ENCODE results near the gene PCDHGA11.
A peak's percentile ranks its signal among the peaks of the same experiment; 100 is the strongest.
"Not testable (repeated sequence)": the region's sequence is repeated elsewhere in the genome, so short reads cannot be mapped to it uniquely, and the experiment has no call there.

The PCDHGA11 gene

GRCh38 chr5:141420855-141421488 is at the start of gene PCDHGA11:
TSS of gene PCDHGA11 (plus strand) at chr5:141421051. CDS start at chr5:141421228, 177 bp downstream.
- DNase-seq = peak; percentile 34

- no peak for DNase-seq
These were observed 49.0 kb upstream of the PCDHGA11 start for GRCh38 chr5:141371572-141372475.

GRCh38 chr5:141373673-141374317 is 47.1 kb upstream of the PCDHGA11 start, which contains the start of gene PCDHGA6:
TSS of gene PCDHGA6 (plus strand) at chr5:141373891. CDS start at chr5:141374084, 193 bp downstream.
- no peak for DNase-seq

- DNase-seq = no peak
These were observed 46.2 kb upstream of the PCDHGA11 start for GRCh38 chr5:141374627-141375026.

GRCh38 chr5:141375444-141376155 is 45.3 kb upstream of the PCDHGA11 start:
- DNase-seq = not testable (repeated sequence)

- no peak for DNase-seq
These were observed 38.2 kb upstream of the PCDHGA11 start, which contains the start of gene PCDHGA7 for GRCh38 chr5:141382469-141383294. TSS of gene PCDHGA7 (plus strand) at chr5:141382742. CDS start at chr5:141382900, 158 bp downstream.

- no peak for DNase-seq
These were observed 37.5 kb upstream of the PCDHGA11 start for GRCh38 chr5:141383345-141383744.

- no peak for DNase-seq
These were observed 36.2 kb upstream of the PCDHGA11 start for GRCh38 chr5:141384471-141385267.

- peak; percentile 39 for DNase-seq
These were observed 33.1 kb upstream of the PCDHGA11 start, which contains the start of gene PCDHGB4 for GRCh38 chr5:141387557-141388311. TSS of gene PCDHGB4 (plus strand) at chr5:141387698. CDS start at chr5:141387885, 187 bp downstream.

GRCh38 chr5:141388661-141389060 is 32.2 kb upstream of the PCDHGA11 start:
- DNase-seq = no peak

- DNase-seq = no peak
These were observed 31.5 kb upstream of the PCDHGA11 start for GRCh38 chr5:141389153-141390042.

- no peak for DNase-seq
These were observed 28.2 kb upstream of the PCDHGA11 start, which contains the start of gene PCDHGA8 for GRCh38 chr5:141392429-141393198. TSS of gene PCDHGA8 (plus strand) at chr5:141392633. CDS start at chr5:141392814, 181 bp downstream.

GRCh38 chr5:141393267-141393666 is 27.6 kb upstream of the PCDHGA11 start:
- DNase-seq = no peak

GRCh38 chr5:141394401-141395187 is 26.3 kb upstream of the PCDHGA11 start:
- not testable (repeated sequence) for DNase-seq

GRCh38 chr5:141397756-141398551 is 22.9 kb upstream of the PCDHGA11 start, which contains the start of gene PCDHGB5:
TSS of gene PCDHGB5 (plus strand) at chr5:141397947. CDS start at chr5:141398128, 181 bp downstream.
- peak; percentile 56 for DNase-seq

- DNase-seq = no peak
These were observed 22.2 kb upstream of the PCDHGA11 start for GRCh38 chr5:141398608-141399007.
